HG02970 (cell line): Measurements from ENCODE around the gene ORC1.
"Not testable (repeated sequence)": the region's sequence is repeated elsewhere in the genome, so short reads cannot be mapped to it uniquely, and the experiment has no call there.

Experiments
- ATAC-seq: cut with Tn5 transposase; IDR thresholded peaks from one replicate; pipeline ENCODE4 v1.9.1; 2021; ENCODE audit warnings: mild to moderate bottlenecking, moderate library complexity, moderate number of reproducible peaks; ENCODE audit not compliant: unreplicated experiment, low FRiP score

The ORC1 gene

GRCh38 chr1:52393174-52393573 lies 11.0 kb downstream of the ORC1 start:
- ATAC-seq = no peak

- no peak for ATAC-seq
Measured at GRCh38 chr1:52386458-52386857, 17.8 kb downstream of the ORC1 start.

- no peak for ATAC-seq
Measured at GRCh38 chr1:52385376-52385775, 18.8 kb downstream of the ORC1 start.

- not testable (repeated sequence) for ATAC-seq
Measured at GRCh38 chr1:52369851-52370250, 34.4 kb downstream of the ORC1 start.

- no peak for ATAC-seq
Measured at GRCh38 chr1:52368383-52369172, 35.6 kb downstream of the ORC1 start.

GRCh38 chr1:52367272-52367671 lies 37.0 kb downstream of the ORC1 start:
- ATAC-seq = no peak

- ATAC-seq = no peak
Measured at GRCh38 chr1:52366517-52366827, 37.8 kb downstream of the ORC1 start.

- peak; percentile 89 for ATAC-seq
Measured at GRCh38 chr1:52365746-52366516, 38.3 kb downstream of the ORC1 start, which contains the start of gene CC2D1B. Gene CC2D1B, minus strand, starts transcription at chr1:52366205. Its CDS starts 1,585 bp downstream, at chr1:52364620.

GRCh38 chr1:52365071-52365745 lies 39.0 kb downstream of the ORC1 start:
- no peak for ATAC-seq

GRCh38 chr1:52364235-52364839 lies 39.9 kb downstream of the ORC1 start:
- no peak for ATAC-seq

GRCh38 chr1:52360595-52360968 lies 43.6 kb downstream of the ORC1 start:
- ATAC-seq = no peak

- no peak for ATAC-seq
Measured at GRCh38 chr1:52359676-52360594, 44.3 kb downstream of the ORC1 start.

GRCh38 chr1:52358851-52359497 lies 45.2 kb downstream of the ORC1 start:
- no peak for ATAC-seq

GRCh38 chr1:52357397-52357796 lies 46.8 kb downstream of the ORC1 start:
- no peak for ATAC-seq

- ATAC-seq = no peak
Measured at GRCh38 chr1:52356818-52357355, 47.3 kb downstream of the ORC1 start.

GRCh38 chr1:52355847-52356505 lies 48.2 kb downstream of the ORC1 start:
- ATAC-seq = no peak

- no peak for ATAC-seq
Measured at GRCh38 chr1:52355436-52355835, 48.8 kb downstream of the ORC1 start.

- ATAC-seq = no peak
Measured at GRCh38 chr1:52352690-52353089, 51.5 kb downstream of the ORC1 start.
